GM19351 (cell line): ENCODE measurements around the gene OR4C46.
"Not testable (repeated sequence)": the region's sequence is repeated elsewhere in the genome, so short reads cannot be mapped to it uniquely, and the experiment has no call there.

Experiments used
- ATAC-seq: cut with Tn5 transposase; IDR thresholded peaks from one replicate; pipeline ENCODE4 v1.9.1; 2021; ENCODE audit warnings: mild to moderate bottlenecking, moderate library complexity; ENCODE audit not compliant: unreplicated experiment

Gene OR4C46

GRCh38 chr11:54603898-54604297 is at the start of gene OR4C46:
OR4C46 (minus strand) TSS chr11:54603998; CDS start chr11:54603998, 0 bp downstream.
- no peak for ATAC-seq

- not testable (repeated sequence) for ATAC-seq
Observed at GRCh38 chr11:54645606-54646005, 41.8 kb upstream of the OR4C46 start.

GRCh38 chr11:54561439-54561838 is 42.4 kb downstream of the OR4C46 start:
- ATAC-seq: not testable (repeated sequence)

- ATAC-seq: no peak
Observed at GRCh38 chr11:54558919-54559318, 44.9 kb downstream of the OR4C46 start.

GRCh38 chr11:54558407-54558806 is 45.4 kb downstream of the OR4C46 start:
- no peak for ATAC-seq
